Colonic mucosa (tissue), 4 donors: Measurements from ENCODE around the gene DUSP7. TPM values are rescaled to one million over a fixed set of nuclear protein-coding genes. Genes with fewer than 3 reads are reported as not detected.
"Not testable (repeated sequence)": the region's sequence is repeated elsewhere in the genome, so short reads cannot be mapped to it uniquely, and the experiment has no call there.

Source experiments
- DNase-seq: peaks from one replicate; pipeline ENCODE4 v3.0.0-alpha.2; 2020
- H3K27ac ChIP-seq: fragments of 200-600 bp; one replicate; pipeline ENCODE4 v1.8.0; 2021
- H3K27me3 ChIP-seq: fragments of 200-600 bp; one replicate; pipeline ENCODE4 v1.8.0; 2021
- H3K36me3 ChIP-seq: fragments of 200-600 bp; one replicate; pipeline ENCODE4 v1.8.0; 2021
- H3K4me1 ChIP-seq: fragments of 200-600 bp; one replicate; pipeline ENCODE4 v1.8.0; 2021; ENCODE audit warnings: mild to moderate bottlenecking
- H3K4me3 ChIP-seq: fragments of 200-600 bp; one replicate; pipeline ENCODE4 v1.8.0; 2021
- H3K9ac ChIP-seq, 2 donors: one replicate each; pipeline ENCODE4 v1.7.0; 2013; ENCODE audit warnings: control low read depth in 2 of 2, low read depth in 2 of 2, low read length in 2 of 2
- H3K9me3 ChIP-seq: fragments of 200-600 bp; one replicate; pipeline ENCODE4 v1.8.0; 2021
- CTCF ChIP-seq: fragments of 200-600 bp; IDR thresholded peaks from one replicate; pipeline ENCODE4 v1.8.0; 2022; ENCODE audit warnings: antibody characterized with exemption, mild to moderate bottlenecking
- intact Hi-C: fragments of 100-400 bp; cut with DNase I; formaldehyde crosslinking; loops from one replicate; pipeline ENCODE4 v1.14.1; 2022
- total RNA-seq, 2 donors: library from RNA; stranded (reverse); fragmentation: NEBNext Ultra II Directional in 1 of 2; extraction: Animal tissue kit (Norgen Biotek cat#: 25700) in 1 of 2; gene quantifications; one replicate each; pipeline ENCODE4 v1.2.1, GENCODE V29; 2021
- donor health status: healthy.
- donor health status: DM: no; HTN: no; CAD: no.
- donor health status: DM: no; HTN: no; CAD: no.

DUSP7 gene
- total RNA-seq, 2 donors from 2014 or later: 9.5 to 9.8 TPM

- DNase-seq: no peak
- Histone ChIP-seq H3K9me3 (no peaks in the 10 kb centered on the region), H3K4me3 (no peak overlapping the region), H3K27me3 (no peaks in the 10 kb centered on the region), H3K4me1 (no peaks in the 10 kb centered on the region), H3K9ac (no peak overlapping the region), H3K27ac (no peak overlapping the region), H3K36me3 (no peaks in the 10 kb centered on the region)
- TF ChIP-seq CTCF: no peak
- intact Hi-C loops: no loop called here
Observed at GRCh38 chr3:52036829-52037228, 19.5 kb downstream of the DUSP7 start.

GRCh38 chr3:52036222-52036694, 20.1 kb downstream of the DUSP7 start:
- Histone ChIP-seq H3K9me3 (no peaks in the 10 kb centered on the region), H3K27ac (no peak overlapping the region), H3K9ac (no peak overlapping the region), H3K36me3 (no peaks in the 10 kb centered on the region), H3K4me1 (no peaks in the 10 kb centered on the region), H3K27me3 (no peaks in the 10 kb centered on the region), H3K4me3 (no peak overlapping the region)
- no peak for TF ChIP-seq CTCF
- DNase-seq: no peak
- intact Hi-C loops: no loop called here

- Histone ChIP-seq H3K27me3 (no peaks in the 10 kb centered on the region), H3K9ac (no peak overlapping the region), H3K9me3 (no peaks in the 10 kb centered on the region), H3K4me3 (no peak overlapping the region), H3K36me3 (no peaks in the 10 kb centered on the region), H3K4me1 (no peaks in the 10 kb centered on the region), H3K27ac (no peak overlapping the region)
- DNase-seq: no peak
- intact Hi-C loops: no loop called here
- no peak for TF ChIP-seq CTCF
Observed at GRCh38 chr3:52034651-52035050, 21.7 kb downstream of the DUSP7 start.

GRCh38 chr3:52034212-52034611, 22.2 kb downstream of the DUSP7 start:
- H3K27me3 ChIP-seq: no peaks in the 10 kb centered on the region
- TF ChIP-seq CTCF: no peak
- no peaks in the 10 kb centered on the region for H3K36me3 ChIP-seq
- H3K4me3 ChIP-seq: no peak overlapping the region
- H3K9ac ChIP-seq: no peak overlapping the region
- DNase-seq: no peak
- H3K9me3 ChIP-seq: no peaks in the 10 kb centered on the region
- H3K4me1 ChIP-seq: no peaks in the 10 kb centered on the region
- intact Hi-C loops: no loop called here
- no peak overlapping the region for H3K27ac ChIP-seq

GRCh38 chr3:52033748-52034147, 22.6 kb downstream of the DUSP7 start:
- DNase-seq, intact Hi-C loops, H3K9me3 ChIP-seq, H3K36me3 ChIP-seq, H3K27me3 ChIP-seq, H3K9ac ChIP-seq, H3K27ac ChIP-seq, H3K4me3 ChIP-seq, H3K4me1 ChIP-seq: not testable (repeated sequence)

- TF ChIP-seq CTCF: no peak
- Histone ChIP-seq H3K9me3 (no peaks in the 10 kb centered on the region), H3K27me3 (no peaks in the 10 kb centered on the region), H3K4me3 (no peak overlapping the region), H3K9ac (no peak overlapping the region), H3K36me3 (no peaks in the 10 kb centered on the region), H3K27ac (no peak overlapping the region), H3K4me1 (no peaks in the 10 kb centered on the region)
- intact Hi-C loops: no loop called here
- DNase-seq: no peak
Observed at GRCh38 chr3:52032702-52033408, 23.5 kb downstream of the DUSP7 start.
